Adrenal gland (tissue), 5 donors: ENCODE results near the gene C1orf232.

Experiments
- POLR2A ChIP-seq, 2 donors: fragments of 450-650 bp; IDR thresholded peaks; one replicate each; pipeline ENCODE4 v1.6.1; 2017; ENCODE audit warnings: antibody characterized with exemption in 2 of 2, mild to moderate bottlenecking in 2 of 2, moderate library complexity in 1 of 2
- TF ChIP-seq, protein P1 (sequence below), 6 experiments: fragments of 450-650 bp in 4 of 6; fragments of 200-600 bp in 2 of 6; sonication (generic) in 1 of 6; IDR thresholded peaks; 1 replicate in 5 of 6; 2 replicates in 1 of 6; pipeline versions ENCODE4 v1.5.1 to v1.8.0; 2016 to 2021; ENCODE audit warnings: antibody characterized with exemption in 6 of 6, mild to moderate bottlenecking in 2 of 6, moderate library complexity in 1 of 6
- donor health status: DM: no; HTN: no; CAD: no.

DNA sequence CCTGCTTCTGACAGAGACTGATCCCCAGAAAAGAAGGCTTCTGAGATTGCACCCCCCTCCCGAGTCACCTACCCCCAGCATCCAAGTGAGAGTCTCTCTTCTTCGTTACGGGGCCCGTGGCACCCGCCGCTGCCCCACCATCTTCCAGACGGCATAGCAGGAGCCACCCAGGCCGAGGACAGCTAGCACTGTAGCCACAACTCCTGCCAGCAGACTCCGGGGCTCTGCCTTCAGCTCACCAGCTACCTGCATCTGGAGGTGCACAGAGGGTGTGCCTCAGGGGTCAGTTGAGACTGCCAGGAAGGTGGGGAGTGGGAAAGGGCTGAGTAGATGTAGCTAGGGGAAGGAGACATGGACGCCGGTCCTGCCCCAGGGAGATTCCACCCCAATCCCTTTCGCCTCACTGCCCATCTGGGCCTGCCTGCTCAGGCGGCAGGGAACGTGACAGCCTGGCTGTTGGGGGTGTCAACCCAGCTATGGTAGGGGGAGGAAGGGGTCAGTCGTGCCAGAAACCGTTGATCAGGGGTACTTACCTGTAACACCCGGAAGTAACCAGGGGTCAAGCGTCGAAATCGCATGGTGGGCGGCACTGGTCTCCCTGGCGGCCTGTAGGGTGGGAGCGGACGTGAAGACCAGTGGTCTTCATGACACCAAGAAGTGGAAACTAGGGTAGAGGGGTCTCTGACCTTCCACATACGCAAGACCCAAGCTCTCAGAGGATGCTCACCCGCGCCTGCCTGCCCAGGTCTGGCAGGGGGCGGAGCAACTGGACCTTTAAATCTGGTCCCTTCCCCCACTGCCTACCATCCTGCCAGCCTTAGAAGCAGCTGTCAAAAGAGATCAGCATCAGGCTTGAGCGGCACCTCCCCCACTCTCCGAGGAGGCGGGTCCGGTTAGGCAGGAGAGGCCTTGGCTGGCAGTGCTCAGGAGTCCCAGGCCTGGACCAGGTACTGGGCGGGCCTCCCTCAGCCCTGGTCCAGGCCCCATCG lies 2.6 kb upstream of the C1orf232 start, which contains the start of gene ZNF593OS:
- TF ChIP-seq, protein P1, sequence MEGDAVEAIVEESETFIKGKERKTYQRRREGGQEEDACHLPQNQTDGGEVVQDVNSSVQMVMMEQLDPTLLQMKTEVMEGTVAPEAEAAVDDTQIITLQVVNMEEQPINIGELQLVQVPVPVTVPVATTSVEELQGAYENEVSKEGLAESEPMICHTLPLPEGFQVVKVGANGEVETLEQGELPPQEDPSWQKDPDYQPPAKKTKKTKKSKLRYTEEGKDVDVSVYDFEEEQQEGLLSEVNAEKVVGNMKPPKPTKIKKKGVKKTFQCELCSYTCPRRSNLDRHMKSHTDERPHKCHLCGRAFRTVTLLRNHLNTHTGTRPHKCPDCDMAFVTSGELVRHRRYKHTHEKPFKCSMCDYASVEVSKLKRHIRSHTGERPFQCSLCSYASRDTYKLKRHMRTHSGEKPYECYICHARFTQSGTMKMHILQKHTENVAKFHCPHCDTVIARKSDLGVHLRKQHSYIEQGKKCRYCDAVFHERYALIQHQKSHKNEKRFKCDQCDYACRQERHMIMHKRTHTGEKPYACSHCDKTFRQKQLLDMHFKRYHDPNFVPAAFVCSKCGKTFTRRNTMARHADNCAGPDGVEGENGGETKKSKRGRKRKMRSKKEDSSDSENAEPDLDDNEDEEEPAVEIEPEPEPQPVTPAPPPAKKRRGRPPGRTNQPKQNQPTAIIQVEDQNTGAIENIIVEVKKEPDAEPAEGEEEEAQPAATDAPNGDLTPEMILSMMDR (IDR thresholded peaks at IDR 0.05) = no peak
- TF ChIP-seq POLR2A (IDR thresholded peaks at IDR 0.05) = no peak
